Stimulated activated CD4-positive, alpha-beta T cell treated with anti-CD3 and anti-CD28 coated beads, TNF-alpha, amount 100 ng/mL, for 24 hours (primary cell): ENCODE measurements around the gene VIL1.

Experiments used
- DNase-seq, 3 experiments: peaks; one replicate each; pipeline ENCODE4 v3.0.0-alpha.2; 2020; ENCODE audit warnings: low read depth in 3 of 3

The VIL1 gene

DNA sequence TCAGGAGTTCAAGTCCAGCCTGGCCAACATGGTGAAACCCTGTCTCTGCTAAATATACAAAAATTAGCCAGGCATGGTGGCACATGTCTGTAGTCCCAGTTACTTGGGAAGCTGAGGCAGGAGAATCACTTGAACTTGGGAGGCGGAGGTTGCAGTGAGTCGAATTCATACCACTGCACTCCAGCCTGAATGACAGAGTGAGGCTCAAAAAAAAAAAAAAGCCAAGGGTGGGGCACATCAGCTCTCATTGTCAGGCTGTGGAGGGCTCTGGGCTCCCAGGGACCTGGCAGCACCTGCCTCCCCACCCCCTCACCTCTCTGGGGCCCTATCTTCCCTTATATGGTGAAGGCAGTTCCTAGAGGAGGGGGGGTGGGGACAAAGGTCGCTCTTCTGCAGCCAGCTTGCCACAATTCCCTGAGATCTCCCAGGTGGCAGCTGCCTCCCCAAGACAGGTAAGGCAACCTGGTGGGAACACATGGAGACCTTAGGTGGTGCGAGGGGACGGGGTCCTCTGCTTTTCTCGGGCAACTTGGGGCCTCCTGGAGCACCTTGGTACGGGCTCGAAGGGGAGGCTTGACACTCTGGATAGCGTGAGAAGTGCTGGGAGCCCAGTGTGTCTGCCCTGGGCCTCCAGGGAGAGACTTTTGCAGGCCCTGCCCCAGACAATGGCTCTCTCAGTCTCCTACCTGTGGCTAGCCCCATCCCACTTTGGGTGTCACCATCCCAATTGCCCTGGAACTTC lies at the start of gene VIL1:
VIL1 (plus strand) TSS at position 407 of the 742 bp plus-strand sequence. CDS start 4,656 bp downstream, outside the sequence.
- no peak for DNase-seq

DNA sequence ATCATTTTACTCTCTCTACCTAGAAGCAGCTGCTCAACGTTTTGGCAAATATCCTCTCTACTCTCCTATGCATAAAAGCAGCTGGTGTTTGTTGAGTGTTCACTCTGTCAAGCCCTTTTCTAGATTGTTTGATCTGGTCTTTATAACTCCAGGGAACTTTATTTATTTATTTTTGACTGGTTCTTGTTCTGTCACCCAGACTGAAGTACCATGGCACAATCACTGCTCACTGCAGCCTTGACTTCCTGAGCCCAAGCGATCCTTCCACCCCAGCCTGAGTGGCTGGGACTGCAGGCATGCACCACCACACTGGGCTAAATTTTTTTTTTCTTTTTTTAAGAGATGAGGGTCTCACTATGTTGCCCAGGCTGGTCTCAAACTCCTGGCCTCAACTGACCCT lies 49.6 kb upstream of the VIL1 start:
- no peak for DNase-seq

DNA sequence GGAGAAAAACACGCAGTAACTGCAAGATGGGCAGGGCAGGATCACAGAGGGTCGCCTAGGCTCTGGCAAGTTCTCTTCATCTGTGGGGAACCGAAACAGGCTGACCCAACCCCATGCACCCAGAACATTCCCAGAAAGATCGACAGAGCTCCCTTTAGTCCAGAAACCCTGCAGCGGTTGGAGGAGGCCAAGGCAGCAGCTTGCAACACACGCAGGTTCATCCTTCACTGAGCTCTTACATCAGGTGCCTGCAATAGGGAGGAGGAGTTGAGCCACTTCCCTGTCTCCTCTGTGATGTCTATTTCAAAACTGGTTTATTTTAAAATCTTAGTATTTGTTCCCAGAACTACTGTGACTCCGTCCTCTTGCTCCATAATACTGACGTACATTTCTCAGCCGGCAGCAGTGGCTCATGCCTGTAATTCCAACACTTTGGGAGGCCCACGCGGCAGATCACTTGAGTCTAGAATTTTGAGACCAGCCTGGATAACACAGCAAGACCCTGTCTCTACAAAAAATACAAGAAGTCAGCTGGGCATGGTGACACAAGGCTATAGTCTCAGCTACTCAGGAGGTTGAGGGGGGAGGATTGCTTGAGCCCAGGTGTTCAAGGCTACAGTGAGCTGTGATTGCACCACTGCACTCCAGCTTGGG lies 48.4 kb upstream of the VIL1 start:
- DNase-seq: no peak

DNA sequence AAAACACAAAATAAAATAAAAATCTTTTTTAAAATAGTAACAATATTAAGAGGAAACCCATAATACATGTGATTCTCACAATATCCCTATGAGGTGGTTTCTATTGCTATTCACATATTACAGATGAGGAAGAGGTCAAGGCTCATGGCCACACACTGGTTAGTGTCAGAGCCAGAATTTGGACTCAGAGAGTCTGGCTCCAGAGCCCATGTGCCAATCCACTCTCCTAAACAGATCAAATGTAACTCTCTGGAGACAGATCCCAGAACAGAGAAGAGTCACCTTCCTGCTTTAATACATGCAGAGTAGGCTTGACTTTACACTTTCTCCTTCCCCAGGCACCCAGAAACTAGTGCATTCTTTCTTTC lies 47.0 kb upstream of the VIL1 start:
- DNase-seq: no peak

DNA sequence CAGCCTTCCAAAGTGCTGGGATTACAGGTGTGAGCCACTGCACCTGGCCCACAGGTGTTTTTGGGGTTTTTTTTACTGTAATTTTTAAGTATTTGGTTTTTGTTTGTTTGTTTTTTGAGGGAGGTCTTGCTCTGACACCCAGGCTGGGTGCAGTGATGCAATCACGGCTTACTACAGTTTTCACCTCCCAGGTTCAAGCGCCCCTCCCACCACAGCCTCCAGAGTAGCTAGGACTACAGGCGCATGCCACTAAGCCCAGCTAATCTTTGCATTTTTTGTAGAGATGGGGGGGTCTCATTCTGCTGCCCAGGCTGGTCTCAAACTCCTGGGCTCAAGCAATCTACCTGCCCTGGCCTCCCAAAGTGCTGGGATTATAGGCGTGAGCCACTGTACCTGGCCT lies 44.1 kb upstream of the VIL1 start:
- DNase-seq: no peak

DNA sequence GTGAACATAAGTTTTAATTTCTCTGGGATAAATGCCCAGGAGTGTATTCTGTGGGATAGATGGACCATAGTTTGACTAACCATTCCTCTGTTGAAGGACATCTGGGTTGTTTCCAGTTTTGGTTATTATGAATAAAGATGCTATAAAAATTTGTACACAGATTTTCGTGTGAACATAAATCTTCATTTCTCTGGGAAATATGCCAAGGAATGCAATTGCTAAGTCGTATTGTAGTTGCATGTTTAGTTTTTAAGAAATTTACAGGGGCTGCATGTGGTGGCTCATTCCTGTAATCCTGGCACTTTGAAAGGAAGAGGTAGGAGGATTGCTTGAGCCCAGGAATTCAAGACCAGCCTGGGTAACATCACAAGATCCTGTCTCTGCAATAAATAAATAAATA lies 43.7 kb upstream of the VIL1 start:
- no peak for DNase-seq

DNA sequence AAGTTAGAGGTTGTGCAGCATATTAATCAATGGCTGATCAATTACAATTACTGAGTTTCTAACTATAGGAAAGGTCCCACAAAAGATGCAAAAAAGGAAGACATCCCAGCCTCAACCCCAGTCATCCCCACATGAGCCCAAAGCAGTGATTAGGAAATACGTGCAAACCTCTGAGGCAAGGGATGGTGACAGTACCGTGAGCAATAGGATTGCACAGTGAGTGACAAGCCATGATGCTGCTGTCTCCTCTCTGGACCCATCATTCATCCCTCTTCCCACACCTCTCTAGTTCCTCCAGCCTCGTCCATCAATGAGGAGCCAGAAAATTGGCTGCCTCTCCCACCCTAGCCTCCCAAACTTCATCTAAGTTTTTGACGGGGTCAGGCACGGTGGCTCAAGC lies 40.9 kb upstream of the VIL1 start:
- DNase-seq: no peak

DNA sequence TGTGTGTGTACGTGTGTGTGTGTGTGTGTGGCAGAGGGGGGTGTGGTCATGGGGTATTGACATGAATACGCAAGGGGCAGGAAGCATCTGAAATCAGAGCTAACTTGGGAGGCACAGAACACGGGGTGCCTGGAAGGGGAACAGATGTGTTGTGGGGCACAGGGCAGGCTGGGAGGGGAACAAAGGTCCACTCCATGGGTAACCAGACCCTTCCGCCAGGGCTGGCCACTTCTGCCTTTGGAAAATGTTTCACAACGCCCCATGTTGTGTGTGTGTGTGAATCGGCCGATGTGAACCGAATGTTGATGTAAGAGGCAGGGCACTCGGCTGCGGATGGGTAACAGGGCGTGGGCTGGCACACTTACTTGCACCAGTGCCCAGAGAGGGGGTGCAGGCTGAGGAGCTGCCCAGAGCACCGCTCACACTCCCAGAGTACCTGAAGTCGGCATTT lies 37.0 kb upstream of the VIL1 start, which contains the start of gene SLC11A1:
SLC11A1 (plus strand) TSS at position 358 of the 451 bp plus-strand sequence. CDS start 96 bp downstream, outside the sequence.
- DNase-seq: no peak

DNA sequence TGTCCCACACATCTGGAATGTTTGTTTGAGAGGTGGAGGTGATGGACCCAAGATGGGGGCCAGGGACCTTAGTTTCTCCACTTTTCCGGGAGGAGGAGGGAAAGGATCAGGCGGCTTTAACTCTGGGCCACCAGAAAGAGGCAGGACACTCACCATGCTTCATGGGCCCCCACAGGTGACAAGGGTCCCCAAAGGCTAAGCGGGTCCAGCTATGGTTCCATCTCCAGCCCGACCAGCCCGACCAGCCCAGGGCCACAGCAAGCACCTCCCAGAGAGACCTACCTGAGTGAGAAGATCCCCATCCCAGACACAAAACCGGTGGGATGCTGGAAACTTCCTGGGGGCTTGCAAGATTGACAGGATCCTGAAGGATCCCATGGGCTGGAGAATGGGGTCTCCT lies 36.1 kb upstream of the VIL1 start:
- DNase-seq: no peak

DNA sequence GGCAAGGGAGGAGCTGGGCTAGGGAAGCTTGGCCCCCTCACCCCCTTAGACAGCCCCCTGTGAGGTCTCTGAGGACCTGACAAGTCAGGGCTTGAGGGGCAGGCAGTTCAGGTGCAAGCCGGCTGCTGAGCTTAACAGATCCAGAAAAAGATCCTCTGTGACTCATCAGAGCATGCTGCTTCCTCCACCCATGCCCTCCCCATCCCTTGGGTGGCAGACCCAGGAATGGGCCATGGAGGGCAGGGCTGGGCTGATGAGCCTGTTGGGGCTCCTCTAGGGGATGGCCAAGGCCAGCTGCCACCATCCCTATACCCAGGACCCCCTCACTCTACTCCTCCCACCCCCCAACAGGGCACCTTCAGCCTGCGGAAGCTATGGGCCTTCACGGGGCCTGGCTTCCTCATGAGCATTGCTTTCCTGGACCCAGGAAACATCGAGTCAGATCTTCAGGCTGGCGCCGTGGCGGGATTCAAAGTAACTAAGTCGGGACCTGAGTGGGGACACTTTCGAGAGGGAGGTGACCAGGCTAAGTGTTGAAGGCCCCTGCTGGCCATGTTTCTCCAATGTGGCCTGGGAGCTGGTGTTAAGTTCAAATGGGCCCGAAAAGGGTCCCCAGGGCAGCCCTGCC lies 34.9 kb upstream of the VIL1 start:
- DNase-seq: no peak

DNA sequence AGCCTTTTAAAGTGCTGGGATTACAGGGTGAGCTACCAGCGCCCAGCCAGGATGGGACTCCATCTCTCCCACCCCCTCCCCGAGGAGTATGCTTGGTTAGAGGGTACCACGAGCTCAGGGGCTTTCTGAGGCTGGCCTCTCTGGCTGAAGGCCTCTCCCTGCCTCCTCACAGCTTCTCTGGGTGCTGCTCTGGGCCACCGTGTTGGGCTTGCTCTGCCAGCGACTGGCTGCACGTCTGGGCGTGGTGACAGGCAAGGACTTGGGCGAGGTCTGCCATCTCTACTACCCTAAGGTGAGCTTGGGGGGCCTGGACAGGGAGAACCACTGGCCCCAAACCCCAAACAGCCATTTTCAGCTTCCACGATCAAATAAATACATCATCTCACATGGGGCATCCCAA lies 33.9 kb upstream of the VIL1 start:
- no peak for DNase-seq

DNA sequence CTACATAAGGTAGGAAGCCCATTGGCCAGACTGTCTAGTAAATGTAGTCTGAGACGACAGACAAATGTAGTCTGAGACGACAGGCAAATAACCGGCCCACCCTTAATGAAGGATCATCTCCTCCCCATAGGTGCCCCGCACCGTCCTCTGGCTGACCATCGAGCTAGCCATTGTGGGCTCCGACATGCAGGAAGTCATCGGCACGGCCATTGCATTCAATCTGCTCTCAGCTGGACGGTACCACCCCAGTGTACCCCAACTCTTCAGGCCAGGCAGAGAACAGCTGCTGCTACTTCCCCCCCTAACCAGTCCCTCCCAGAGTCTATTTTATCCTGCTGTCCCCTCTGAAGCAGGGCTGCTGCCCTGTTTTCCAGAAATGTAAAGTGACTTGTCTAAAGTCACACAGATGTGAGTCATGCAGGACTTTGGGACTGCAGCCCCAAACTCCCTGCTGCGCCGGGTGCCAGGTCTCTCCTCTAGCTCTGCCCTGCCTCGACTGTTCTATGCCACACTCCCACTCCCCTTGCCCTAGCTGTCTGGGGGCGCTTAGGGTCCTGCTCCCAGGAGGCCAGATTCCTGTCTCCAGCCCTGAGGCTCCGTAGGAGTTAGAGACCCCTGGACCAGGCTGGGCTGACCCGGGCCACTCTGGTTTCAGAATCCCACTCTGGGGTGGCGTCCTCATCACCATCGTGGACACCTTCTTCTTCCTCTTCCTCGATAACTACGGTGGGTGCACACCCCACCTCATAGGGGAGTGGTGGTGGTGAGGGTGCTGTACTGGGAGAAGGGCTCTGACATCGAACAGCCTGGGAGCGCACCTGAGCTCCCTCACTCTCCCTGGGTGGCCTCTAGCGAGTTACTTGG lies 32.2 kb upstream of the VIL1 start:
- DNase-seq: no peak

DNA sequence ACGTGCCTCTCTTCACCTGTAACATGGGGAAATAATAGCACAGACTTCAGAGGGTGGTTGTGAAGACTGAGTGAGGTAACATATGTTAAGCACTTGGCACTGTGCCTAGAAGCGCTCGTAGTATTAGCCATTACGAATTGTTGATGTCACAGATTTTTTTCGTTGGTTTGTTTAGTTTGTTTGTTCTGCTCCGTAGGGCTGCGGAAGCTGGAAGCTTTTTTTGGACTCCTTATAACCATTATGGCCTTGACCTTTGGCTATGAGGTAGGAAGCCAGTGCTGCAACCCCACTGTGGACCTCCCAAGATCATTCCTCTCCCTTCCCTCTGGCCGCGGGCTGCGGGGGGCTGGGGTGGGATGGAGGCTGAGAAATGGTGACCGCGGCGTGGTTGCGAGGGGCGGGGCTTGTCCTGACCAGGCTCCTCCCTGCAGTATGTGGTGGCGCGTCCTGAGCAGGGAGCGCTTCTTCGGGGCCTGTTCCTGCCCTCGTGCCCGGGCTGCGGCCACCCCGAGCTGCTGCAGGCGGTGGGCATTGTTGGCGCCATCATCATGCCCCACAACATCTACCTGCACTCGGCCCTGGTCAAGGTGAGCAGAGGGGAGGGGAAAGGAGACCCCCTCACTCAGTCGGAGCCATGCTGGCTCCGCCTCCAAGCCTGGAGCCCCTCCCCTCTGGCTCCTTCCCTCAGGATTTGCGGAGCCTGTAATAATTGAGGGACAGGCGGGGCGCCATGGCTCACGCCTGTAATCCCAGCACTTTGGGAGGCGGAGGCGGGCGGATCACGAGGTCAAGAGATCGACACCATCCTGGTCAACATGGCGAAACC lies 31.3 kb upstream of the VIL1 start:
- DNase-seq: no peak

DNA sequence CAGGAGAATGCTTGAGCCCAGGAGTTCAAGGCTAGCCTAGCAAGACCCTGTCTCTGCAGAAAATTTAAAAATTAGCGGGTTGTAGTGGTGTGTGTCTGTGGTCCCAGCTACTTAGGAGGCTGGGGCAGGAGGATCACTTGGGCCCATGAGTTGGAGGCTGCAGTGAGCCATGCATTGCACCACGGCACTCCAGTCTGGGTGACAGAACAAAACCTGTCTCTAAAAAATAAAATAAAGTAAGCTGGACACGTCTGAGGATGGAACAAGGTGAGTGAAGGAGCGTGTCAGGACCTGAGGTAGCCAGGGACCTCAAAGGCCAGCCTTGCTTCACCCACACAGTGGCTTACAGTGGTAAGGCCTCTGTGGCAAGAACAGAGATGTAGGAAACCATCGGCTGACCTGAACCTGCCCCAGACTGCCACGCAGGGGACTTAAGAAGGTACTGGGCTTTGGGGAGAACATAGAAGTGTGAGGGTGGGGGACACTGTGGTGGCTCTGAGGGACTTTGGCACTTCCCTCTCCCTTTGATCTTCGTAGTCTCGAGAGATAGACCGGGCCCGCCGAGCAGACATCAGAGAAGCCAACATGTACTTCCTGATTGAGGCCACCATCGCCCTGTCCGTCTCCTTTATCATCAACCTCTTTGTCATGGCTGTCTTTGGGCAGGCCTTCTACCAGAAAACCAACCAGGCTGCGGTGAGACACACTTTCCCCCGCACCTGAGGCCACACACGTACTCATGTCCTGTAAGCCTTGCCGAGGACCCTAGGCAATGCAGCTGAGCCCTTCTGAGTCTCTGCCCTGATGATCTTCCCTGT lies 29.4 kb upstream of the VIL1 start:
- DNase-seq: no peak

DNA sequence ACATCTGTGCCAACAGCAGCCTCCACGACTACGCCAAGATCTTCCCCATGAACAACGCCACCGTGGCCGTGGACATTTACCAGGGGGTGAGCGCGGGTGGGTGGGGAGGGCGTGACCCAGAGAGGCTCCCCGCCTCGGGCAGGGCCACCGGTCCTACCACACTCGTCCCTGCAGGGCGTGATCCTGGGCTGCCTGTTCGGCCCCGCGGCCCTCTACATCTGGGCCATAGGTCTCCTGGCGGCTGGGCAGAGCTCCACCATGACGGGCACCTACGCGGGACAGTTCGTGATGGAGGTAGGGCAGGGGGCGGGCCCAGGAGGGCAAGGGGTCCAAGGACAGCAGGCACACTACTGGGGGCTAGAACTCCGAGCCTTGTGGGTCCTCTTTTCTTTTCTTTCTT lies 27.7 kb upstream of the VIL1 start:
- DNase-seq: no peak

DNA sequence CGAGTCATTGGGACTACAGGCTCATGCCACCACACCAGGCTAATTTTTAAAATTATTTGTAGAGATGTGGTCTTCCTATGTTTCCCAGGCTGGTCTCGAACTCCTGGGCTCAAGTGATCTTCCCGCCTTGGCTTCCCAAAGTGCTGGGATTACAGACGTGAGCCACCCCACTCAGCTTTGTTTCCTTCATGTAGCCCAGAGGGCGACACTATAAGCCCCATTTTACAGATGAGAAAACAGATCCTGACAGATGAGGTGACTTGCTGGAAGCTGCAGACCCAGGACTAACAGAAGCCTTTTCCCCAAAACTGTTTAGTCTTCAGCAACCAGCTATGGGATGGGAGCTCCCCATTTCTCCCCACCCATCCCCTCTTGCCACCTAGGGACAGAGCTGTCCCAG lies 26.5 kb upstream of the VIL1 start:
- no peak for DNase-seq

DNA sequence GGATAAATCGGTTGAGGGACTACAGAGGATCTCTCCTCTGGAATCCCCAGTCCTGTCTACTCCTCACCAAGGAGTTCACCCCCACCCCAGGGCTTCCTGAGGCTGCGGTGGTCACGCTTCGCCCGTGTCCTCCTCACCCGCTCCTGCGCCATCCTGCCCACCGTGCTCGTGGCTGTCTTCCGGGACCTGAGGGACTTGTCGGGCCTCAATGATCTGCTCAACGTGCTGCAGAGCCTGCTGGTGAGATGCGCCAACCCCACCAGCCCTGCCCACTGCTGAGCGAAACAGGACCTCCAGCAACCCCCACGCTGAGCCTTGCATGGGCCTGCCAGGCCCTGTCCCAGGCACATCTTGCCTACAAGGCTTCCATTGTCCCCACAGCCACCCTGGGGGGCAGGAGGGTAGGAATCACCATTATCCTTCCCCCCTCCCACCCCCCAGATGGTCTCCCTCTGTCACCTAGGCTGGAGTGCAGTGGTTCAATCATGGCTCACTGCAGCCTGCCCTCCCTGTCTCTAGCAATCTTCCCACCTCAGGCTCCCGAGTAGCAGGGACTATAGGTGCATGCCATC lies 25.9 kb upstream of the VIL1 start:
- no peak for DNase-seq

DNA sequence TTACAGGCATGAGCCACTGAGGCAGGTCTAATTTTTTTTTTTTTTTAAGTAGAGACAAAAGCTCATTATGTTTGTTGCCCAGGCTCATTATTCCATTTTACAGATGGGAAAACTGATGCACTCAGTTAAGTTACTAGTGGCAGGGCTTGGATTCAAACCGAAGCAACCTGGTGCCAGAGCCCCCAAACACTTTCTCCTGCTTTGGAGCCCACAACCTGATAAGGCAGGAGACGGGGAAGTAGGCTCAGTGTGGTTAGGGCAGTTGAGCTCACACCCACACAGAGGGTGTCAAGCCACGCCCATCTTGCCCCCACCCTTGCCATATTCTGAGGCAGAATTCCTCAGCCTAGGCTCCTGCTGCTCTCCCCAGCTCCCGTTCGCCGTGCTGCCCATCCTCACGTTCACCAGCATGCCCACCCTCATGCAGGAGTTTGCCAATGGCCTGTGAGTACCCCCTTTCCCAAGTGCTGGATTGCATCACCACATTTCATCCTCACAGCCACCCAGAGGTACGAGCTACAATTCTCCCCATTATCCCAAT lies 25.1 kb upstream of the VIL1 start:
- DNase-seq: no peak

DNA sequence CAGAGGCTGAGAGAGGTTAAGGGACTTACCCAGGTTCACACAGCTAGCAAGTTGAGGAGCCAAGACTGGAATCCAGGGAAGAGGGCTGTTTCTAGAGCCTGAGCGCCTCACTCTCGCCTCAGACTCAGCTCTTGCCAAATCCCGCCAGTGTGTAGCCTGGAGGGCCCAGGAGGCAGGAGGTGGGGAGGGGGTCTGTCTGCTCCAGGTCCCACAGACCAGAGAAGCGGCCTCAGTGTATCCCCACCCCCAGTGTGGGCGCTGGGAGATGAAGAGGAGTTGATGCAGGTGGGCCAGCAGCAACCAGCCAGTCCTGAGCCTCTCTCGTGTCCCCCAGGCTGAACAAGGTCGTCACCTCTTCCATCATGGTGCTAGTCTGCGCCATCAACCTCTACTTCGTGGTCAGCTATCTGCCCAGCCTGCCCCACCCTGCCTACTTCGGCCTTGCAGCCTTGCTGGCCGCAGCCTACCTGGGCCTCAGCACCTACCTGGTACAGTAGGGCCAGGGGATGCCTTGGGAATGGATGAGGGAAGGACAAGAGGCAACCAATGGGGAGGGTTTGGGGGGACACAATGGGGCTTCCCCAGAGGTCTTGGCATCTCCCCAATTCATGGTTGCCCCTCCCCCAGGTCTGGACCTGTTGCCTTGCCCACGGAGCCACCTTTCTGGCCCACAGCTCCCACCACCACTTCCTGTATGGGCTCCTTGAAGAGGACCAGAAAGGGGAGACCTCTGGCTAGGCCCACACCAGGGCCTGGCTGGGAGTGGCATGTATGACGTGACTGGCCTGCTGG lies 24.4 kb upstream of the VIL1 start:
- DNase-seq: no peak
